Measurements from ENCODE around the gene HNRNPUL1. TPM values are rescaled to one million over a fixed set of nuclear protein-coding genes. Genes with fewer than 3 reads are reported as not detected.

HNRNPUL1 gene
- total and polyA plus RNA-seq, 2 of the 8 experiments (the other 6 are each of a cell fraction or from before 2014, with no cell fraction given): 99.5 to 264 TPM

GRCh38 chr19:41328842-41329225, 64.7 kb downstream of the HNRNPUL1 start (continued):
- no peak for TF ChIP-seq NRF1 (IDR thresholded peaks at IDR 0.05; ENCODE audit: low read depth, low read length)
- TF ChIP-seq ATF2 (IDR thresholded peaks at IDR 0.05; ENCODE audit: low read length): no peak
- no peak for TF ChIP-seq RNF2 (IDR thresholded peaks at IDR 0.05; ENCODE audit: borderline replicate concordance, low read depth, low read length, missing control alignments, poor library complexity, severe bottlenecking)
